Adrenal gland (tissue), 5 donors: ENCODE data around the gene PPP5C.

Experiments
- POLR2A ChIP-seq, 2 donors: fragments of 450-650 bp; IDR thresholded peaks; one replicate each; pipeline ENCODE4 v1.6.1; 2017; ENCODE audit warnings: antibody characterized with exemption in 2 of 2, mild to moderate bottlenecking in 2 of 2, moderate library complexity in 1 of 2
- TF ChIP-seq, protein P1 (sequence below), 6 experiments: fragments of 450-650 bp in 4 of 6; fragments of 200-600 bp in 2 of 6; sonication (generic) in 1 of 6; IDR thresholded peaks; 1 replicate in 5 of 6; 2 replicates in 1 of 6; pipeline versions ENCODE4 v1.5.1 to v1.8.0; 2016 to 2021; ENCODE audit warnings: antibody characterized with exemption in 6 of 6, mild to moderate bottlenecking in 2 of 6, moderate library complexity in 1 of 6
- donor health status: DM: no; HTN: no; CAD: no.

DNA sequence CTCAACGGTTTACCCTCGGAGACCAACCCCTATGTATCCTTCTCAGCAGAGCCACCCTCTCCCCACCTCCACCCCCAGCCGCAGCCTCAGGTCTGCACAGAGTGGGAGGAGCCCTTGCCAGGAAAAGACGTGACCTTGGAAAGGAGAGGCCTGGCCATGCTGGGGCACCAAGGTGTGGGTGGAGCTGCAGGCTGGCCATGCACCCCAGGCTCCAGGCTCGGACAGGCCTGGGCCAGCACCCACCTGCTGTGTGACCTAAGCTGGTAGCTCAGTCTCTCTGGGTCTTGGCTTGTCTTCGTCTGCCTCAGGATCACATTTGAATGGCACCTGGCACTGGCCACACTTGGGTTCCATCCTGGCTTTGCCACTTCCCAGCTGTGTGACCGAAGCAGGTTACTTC is 37.0 kb downstream of the PPP5C start:
- TF ChIP-seq, protein P1, sequence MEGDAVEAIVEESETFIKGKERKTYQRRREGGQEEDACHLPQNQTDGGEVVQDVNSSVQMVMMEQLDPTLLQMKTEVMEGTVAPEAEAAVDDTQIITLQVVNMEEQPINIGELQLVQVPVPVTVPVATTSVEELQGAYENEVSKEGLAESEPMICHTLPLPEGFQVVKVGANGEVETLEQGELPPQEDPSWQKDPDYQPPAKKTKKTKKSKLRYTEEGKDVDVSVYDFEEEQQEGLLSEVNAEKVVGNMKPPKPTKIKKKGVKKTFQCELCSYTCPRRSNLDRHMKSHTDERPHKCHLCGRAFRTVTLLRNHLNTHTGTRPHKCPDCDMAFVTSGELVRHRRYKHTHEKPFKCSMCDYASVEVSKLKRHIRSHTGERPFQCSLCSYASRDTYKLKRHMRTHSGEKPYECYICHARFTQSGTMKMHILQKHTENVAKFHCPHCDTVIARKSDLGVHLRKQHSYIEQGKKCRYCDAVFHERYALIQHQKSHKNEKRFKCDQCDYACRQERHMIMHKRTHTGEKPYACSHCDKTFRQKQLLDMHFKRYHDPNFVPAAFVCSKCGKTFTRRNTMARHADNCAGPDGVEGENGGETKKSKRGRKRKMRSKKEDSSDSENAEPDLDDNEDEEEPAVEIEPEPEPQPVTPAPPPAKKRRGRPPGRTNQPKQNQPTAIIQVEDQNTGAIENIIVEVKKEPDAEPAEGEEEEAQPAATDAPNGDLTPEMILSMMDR (IDR thresholded peaks at IDR 0.05): no peak
- TF ChIP-seq POLR2A (IDR thresholded peaks at IDR 0.05): no peak
